Measurements from ENCODE around the gene RGP1.

Gene RGP1

GRCh38 chr9:35746583-35746982 is 2.5 kb upstream of the RGP1 start:
- DNase-seq: no peak

DNA sequence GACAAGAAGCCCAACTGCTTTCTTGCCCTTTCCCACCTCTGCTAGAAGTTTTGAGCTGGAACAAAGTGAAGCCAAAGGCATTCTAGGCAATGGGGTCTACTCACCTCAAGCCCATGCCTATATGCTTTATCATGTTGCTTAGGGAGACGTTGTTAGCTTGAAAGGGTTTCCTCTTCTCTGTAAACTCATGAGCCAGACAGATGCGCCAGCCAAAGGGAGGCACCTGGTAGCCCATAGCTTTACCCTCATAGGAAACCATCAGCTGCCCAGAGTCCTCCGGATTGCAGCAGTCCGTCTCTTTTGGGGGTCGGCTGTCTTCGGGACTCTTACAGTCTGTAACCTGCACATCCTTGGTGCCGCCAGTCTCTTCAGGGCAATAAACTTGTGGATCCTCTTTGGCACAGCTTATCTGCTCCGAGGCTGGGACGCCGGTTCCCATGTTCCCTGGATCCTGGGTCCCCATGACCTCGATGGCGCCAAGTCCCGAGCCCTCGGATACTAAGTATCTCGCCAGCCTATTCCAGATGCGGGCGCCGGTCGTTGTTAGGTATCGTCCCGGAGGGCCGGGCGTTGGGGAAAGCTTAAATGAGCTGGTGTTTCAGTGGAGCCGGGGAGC is 737 bp upstream of the RGP1 start:
- no peak for DNase-seq

- peak; percentile 60 for DNase-seq
Observed at GRCh38 chr9:35749515-35750255, 598 bp downstream of the RGP1 start.

- DNase-seq: no peak
Observed at GRCh38 chr9:35750256-35750531, 1.1 kb downstream of the RGP1 start.

GRCh38 chr9:35753466-35753865 is 4.4 kb downstream of the RGP1 start:
- DNase-seq: no peak

GRCh38 chr9:35754264-35754663 is 5.2 kb downstream of the RGP1 start, which contains the start of gene MSMP:
MSMP (minus strand) TSS chr9:35754276; CDS start chr9:35754129, 147 bp downstream.
- no peak for DNase-seq

GRCh38 chr9:35755071-35755470 is 6.0 kb downstream of the RGP1 start:
- no peak for DNase-seq

DNA sequence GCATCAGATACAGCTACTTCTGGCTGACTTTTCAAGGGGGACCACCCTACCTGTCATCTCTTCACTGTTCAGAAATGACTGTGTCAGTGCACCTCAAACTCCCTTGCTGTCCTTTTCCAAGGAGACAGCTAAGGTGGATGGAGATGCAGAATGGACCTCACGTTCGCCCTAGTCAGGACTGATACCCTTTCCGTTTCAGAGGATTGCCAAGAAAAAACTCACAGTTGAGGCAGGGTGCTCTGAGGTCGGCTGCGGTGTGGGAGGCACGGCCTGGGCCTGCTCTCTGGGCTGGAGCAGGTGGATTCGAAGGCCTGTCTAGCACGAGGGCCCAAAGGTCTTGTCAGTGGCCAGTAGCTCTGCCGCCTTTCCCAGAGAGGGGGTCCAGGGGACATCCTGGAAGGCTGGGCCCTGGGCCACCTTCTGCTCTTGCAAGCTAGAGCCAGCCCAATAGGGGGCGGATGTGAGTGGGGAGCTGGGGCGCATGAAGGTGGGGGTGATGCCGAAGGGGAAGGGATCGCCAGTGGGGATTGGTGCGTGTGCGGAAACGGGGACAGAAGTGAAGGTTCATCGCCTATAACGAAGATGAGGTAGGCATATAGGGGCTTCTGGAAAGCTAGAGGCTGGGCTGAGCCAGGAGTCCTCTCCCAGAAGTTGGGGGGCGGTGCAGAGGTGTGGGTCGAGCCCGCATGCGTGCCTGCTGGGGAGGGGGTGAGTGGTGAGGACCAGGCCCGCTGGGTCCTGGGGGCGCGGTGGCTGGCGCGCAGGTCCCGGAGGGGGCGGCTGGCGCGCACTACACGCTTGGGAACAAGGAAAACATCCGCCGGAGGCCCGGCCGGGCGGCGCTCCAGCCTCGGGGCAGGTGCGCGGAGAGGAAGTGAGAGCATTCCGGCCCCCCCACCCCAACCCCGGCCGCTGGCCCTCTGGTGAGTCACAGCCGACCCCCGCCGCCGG is 7.5 kb downstream of the RGP1 start:
- DNase-seq: peak; percentile 92

DNA sequence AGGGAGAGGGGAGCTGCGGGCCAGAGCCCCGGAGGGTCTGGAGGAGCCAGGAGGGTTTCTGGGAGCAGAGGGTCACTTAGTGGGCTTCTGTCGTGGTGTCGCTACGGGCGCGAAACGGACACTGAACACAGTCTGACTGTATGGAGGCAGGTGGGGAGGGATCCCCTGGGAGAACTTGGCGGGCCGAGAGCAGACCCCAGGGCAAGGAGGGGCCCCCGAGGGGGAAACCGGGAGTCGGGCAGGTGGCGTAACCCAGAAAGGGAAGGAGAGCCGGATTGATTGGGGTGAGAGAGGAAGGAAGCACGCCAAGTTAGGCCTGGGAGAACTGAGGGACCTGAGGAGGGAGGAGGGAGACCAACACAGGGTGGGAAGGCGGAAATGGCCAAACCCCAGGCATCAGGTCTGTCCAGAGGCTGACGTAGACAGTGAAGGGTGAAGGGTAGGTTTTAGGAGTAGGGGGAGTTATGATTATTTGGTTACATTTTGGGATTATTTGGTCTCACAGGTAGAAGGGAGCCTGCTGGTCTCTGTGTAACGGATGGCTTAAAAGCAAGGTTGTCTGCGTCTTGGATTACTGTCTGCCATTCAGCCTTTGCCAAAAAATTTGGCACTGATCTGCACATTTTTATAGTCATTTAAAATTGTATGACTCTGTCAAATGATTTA is 8.3 kb downstream of the RGP1 start:
- peak; percentile 50 for DNase-seq

DNA sequence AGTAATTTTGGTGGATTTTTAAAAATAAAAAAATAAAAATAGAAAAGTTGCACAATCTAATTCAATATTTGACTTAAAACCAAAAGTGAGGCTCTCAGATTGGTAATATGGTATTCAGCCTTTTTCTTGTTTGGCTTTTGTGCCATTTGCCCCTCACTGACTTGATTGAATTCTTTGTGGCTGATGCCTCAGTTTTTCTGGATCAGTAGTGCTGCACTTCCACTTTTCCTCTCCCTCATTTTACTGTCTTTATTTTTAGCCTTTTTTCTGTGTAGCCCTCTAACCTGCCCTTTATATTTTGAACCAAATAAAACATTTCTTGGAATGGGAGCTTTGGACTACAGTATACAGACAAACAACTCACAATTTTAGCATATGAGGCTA is 8.8 kb downstream of the RGP1 start:
- DNase-seq: no peak

GRCh38 chr9:35758475-35759050 is 9.5 kb downstream of the RGP1 start:
- DNase-seq: no peak

DNA sequence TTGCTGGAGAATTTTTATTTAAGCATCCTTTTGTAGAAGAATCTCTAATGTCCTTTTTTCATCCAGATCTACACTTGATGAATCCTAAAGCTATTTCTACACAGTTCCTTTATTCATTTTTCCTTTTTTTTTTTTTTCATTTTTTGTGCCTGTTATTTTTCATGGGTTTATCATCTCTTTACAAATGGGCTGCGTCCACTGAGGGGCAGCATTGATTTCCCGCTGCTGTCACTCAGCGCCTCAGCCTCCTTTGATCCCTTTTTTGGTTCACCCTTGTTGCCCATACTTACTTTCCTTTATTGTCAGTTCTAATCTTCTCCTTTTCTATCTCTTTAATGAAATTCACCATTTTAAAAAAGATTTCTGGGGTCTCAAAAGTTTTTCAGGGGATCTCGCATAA is 10.7 kb downstream of the RGP1 start:
- no peak for DNase-seq

DNA sequence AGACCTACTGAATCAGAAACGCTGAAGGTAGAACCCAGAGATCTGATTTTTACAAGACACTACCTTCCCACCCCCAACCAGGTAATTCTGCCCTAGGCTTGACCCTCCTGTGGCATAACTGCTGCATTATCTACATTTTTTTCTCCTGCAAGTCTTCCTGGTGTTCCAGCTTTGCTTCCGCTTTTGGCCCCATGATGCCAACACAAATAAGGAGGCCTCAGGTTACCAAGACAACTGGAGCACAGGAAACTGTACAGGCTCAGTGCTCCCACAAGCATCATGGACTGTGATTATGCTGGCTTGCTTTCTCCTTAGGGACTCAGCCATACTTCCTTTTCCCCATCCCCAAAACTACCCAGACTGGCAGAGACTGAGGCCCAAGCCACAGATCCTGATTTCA is 11.6 kb downstream of the RGP1 start:
- no peak for DNase-seq

GRCh38 chr9:35763181-35763580 is 14.1 kb downstream of the RGP1 start:
- no peak for DNase-seq

DNA sequence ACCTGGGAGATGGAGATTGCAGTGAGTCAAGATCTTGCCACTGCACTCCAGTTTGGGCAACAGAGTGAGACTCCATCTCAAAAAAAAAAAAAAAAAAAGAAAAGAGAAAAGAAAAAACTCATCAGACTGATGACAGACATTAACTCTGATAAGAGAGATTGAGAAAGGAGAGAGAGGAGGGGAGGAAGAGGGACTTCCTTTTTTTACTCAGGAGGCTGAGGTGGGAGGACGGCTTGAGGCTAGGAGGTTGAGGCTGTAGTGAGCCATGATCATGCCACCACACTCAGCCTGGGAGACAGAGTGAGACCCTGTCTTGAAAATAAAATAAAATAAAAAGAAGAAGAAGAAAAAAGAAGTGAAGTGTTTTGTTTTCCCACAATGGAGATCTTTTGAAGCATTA is 14.7 kb downstream of the RGP1 start:
- DNase-seq: no peak

- DNase-seq: no peak
Observed at GRCh38 chr9:35766997-35767396, 17.9 kb downstream of the RGP1 start.

GRCh38 chr9:35767458-35767857 is 18.4 kb downstream of the RGP1 start:
- DNase-seq: no peak

- no peak for DNase-seq
Observed at GRCh38 chr9:35769763-35770162, 20.7 kb downstream of the RGP1 start.

DNA sequence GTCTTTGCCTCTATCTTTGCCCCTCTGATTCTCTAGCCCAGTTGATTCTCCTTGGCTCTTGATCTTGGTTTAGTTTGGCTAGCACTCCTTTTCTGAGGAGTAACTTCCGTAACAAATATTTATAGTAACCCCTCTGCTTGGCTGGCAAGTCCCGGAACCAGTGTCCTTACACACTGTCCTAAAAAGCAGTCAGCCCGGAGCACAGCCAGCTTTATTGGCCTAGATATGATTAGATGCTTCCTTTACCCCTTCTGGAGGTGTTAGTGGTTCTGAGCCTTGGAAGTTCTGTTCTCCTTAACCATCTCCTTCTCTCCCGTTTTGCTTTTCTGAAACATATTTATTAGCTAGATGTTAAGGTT is 22.0 kb downstream of the RGP1 start:
- no peak for DNase-seq

- DNase-seq: no peak
Observed at GRCh38 chr9:35771534-35771933, 22.4 kb downstream of the RGP1 start.

GRCh38 chr9:35771943-35772342 is 22.9 kb downstream of the RGP1 start:
- DNase-seq: no peak

DNA sequence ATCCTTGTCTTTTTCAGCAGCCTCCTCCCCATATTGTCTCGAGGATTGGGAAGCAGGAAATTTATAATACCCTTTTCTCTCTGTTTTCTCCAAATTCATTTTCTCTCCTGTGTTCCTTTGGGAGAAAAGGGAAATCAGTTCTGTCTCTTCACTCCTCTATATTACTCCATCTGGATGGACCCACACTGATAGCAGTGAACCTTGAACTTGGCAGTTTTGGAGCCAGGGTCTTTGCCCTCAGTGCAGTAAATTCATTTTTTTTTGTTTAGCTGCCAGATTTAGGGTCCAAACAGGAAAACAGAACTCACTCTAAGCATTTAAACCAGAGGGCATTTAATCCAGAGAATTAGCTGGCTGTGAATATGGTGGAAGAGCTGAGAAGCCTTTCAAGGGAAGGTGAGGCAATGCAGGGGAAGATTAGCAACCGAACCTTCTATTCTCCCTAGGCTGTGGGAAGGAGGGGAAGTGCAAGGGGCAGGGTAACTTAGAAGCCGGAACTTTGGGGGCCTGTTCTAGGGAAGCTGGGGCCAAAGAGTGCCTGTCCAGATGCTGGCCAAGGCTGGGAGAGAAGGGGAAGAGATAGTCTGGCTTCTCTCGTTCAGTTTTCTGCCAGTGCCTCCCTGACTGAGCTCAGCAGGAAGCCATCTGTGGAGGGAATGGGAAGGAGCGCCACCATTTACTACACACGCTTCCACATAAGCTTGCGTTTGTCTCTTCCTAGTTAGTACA is 26.0 kb downstream of the RGP1 start:
- no peak for DNase-seq

All from stimulated activated CD4-positive, alpha-beta T cell treated with anti-CD3 and anti-CD28 coated beads, Interleukin-15, amount 100 ng/mL, for 24 hours (primary cell).